A549 (cell line): ENCODE results near the gene LNPK. TPM values are rescaled to one million over a fixed set of nuclear protein-coding genes. Genes with fewer than 3 reads are reported as not detected.

ENCODE experiments used
- ATAC-seq, 2 experiments: fragments of 200-7000 bp in 1 of 2; fragments of >200 bp in 1 of 2; cut with Nextera tagmentation in 1 of 2; cut with Tn5 transposase in 1 of 2; 3 replicates each; pipeline versions ENCODE4 v1.8.0 to v1.9.1; 2018 to 2020; ENCODE audit warnings: mild to moderate bottlenecking in 1 of 2, moderate library complexity in 1 of 2
- CTCF ChIA-PET: fragments of 300-600 bp; sonication (Branson Sonifier 250); formaldehyde crosslinking; extraction: SDS; loops from one replicate; lab custom pipeline; 2021; ENCODE audit warnings: antibody characterized with exemption, inconsistent platforms; lab: Yijun Ruan, JAX
- POLR2A ChIA-PET: fragments of 350-600 bp; formaldehyde crosslinking; extraction: SDS; loops from one replicate; lab custom pipeline; 2021; ENCODE audit warnings: antibody characterized with exemption, inconsistent platforms; lab: Yijun Ruan, JAX
- DNase-seq, 2 experiments: peaks; one replicate each; pipeline versions ENCODE4 v3.0.0 to v3.0.0-alpha.2; 2011 to 2016; ENCODE audit warnings: low read depth in 1 of 2, low spot score in 1 of 2
- FAIRE-seq: peaks from 2 replicates; lab custom pipeline; 2011; peaks lifted over from hg19 to GRCh38; lab: Jason Lieb, UNC
- H3K27ac ChIP-seq, 2 experiments: fragments of >200 bp; sonication (Bioruptor Twin); formaldehyde crosslinking; 3 replicates each; pipeline ENCODE4 v1.5.1; 2016 to 2017
- H3K4me1 ChIP-seq: fragments of >200 bp; sonication (Bioruptor Twin); formaldehyde crosslinking; 3 replicates; pipeline ENCODE4 v1.6.1; 2016
- H3K4me2 ChIP-seq: fragments of >200 bp; sonication (Bioruptor Twin); formaldehyde crosslinking; 3 replicates; pipeline ENCODE4 v1.6.1; 2016
- H3K4me3 ChIP-seq: fragments of >200 bp; sonication (Bioruptor Twin); formaldehyde crosslinking; 3 replicates; pipeline ENCODE4 v1.5.1; 2016
- H3K9me3 ChIP-seq: fragments of >200 bp; sonication (Bioruptor Twin); formaldehyde crosslinking; 3 replicates; pipeline ENCODE4 v1.6.1; 2016
- CHD4 ChIP-seq: fragments of 200-600 bp; sonication (generic); IDR thresholded peaks from 2 replicates; pipeline ENCODE4 v1.6.1; 2016; ENCODE audit warnings: antibody characterized with exemption, mild to moderate bottlenecking, borderline replicate concordance
- EHMT2 ChIP-seq: fragments of 200-600 bp; sonication (generic); IDR thresholded peaks from 2 replicates; pipeline ENCODE4 v1.6.1; 2016; ENCODE audit warnings: antibody characterized with exemption, low read depth, mild to moderate bottlenecking, moderate library complexity
- FOSL2 ChIP-seq, 2 experiments: fragments of 450-650 bp in 1 of 2; fragments of >200 bp in 1 of 2; sonication (Bioruptor Twin) in 1 of 2; formaldehyde crosslinking; IDR thresholded peaks; 2 replicates each; pipeline versions ENCODE4 v1.5.0 to v1.6.1; 2016 to 2020; ENCODE audit warnings: mild to moderate bottlenecking in 1 of 2, moderate library complexity in 1 of 2
- HOXB5 ChIP-seq: fragments of 250-450 bp; sonication (Bioruptor Pico); IDR thresholded peaks from 2 replicates; pipeline ENCODE4 v1.5.0; 2020; ENCODE audit warnings: mild to moderate bottlenecking, moderate library complexity
- JUN ChIP-seq, 2 experiments: fragments of >200 bp; sonication (Bioruptor Twin); formaldehyde crosslinking; IDR thresholded peaks; 2 replicates in 1 of 2; 3 replicates in 1 of 2; pipeline ENCODE4 v1.6.1; 2016 to 2017
- KDM1A ChIP-seq: fragments of 200-600 bp; sonication (generic); IDR thresholded peaks from 2 replicates; pipeline ENCODE4 v1.6.1; 2016; ENCODE audit warnings: low read depth, mild to moderate bottlenecking
- MAZ ChIP-seq: fragments of 150-350 bp; IDR thresholded peaks from 2 replicates; pipeline ENCODE4 v1.6.1; 2014; ENCODE audit warnings: antibody characterized with exemption, low read depth, low read length, borderline replicate concordance
- MYC ChIP-seq: IDR thresholded peaks from 2 replicates; pipeline ENCODE4 v1.6.1; 2012; ENCODE audit warnings: mild to moderate bottlenecking, inconsistent platforms, low read length, improper control_type of control experiment, borderline replicate concordance
- NPAS2 ChIP-seq: fragments of 250-450 bp; sonication (Bioruptor Pico); IDR thresholded peaks from 2 replicates; pipeline ENCODE4 v1.8.0; 2022; ENCODE audit warnings: mild to moderate bottlenecking, moderate library complexity, borderline replicate concordance
- NR3C1 ChIP-seq: fragments of >200 bp; sonication (Bioruptor Twin); formaldehyde crosslinking; IDR thresholded peaks from 3 replicates; pipeline ENCODE4 v1.6.1; 2017
- RAD21 ChIP-seq, 2 experiments: fragments of >200 bp in 1 of 2; sonication (Bioruptor Twin) in 1 of 2; formaldehyde crosslinking in 1 of 2; IDR thresholded peaks in 1 of 2; conservative IDR thresholded peaks in 1 of 2; 2 replicates in 1 of 2; 3 replicates in 1 of 2; pipeline ENCODE4 v1.6.1; 2012 to 2018; ENCODE audit warnings: inconsistent platforms in 1 of 2
- RARB ChIP-seq: fragments of 250-450 bp; sonication (Bioruptor Pico); IDR thresholded peaks from 2 replicates; pipeline ENCODE4 v1.8.0; 2021; ENCODE audit warnings: mild to moderate bottlenecking, moderate library complexity
- SMC3 ChIP-seq: fragments of >200 bp; sonication (Bioruptor Twin); formaldehyde crosslinking; IDR thresholded peaks from 3 replicates; pipeline ENCODE4 v1.6.1; 2018; ENCODE audit warnings: inconsistent platforms
- SREBF2 ChIP-seq: fragments of 450-650 bp; IDR thresholded peaks from 2 replicates; pipeline ENCODE4 v1.6.1; 2014; ENCODE audit warnings: mild to moderate bottlenecking, moderate library complexity
- TFCP2L1 ChIP-seq: fragments of 250-450 bp; sonication (Bioruptor Pico); IDR thresholded peaks from 2 replicates; pipeline ENCODE4 v1.5.0; 2021; ENCODE audit warnings: mild to moderate bottlenecking
- TP53 ChIP-seq: fragments of 250-450 bp; sonication (Bioruptor Pico); IDR thresholded peaks from 2 replicates; pipeline ENCODE4 v1.5.0; 2021; ENCODE audit warnings: mild to moderate bottlenecking, moderate library complexity
- ZC3H11A ChIP-seq: fragments of 450-650 bp; IDR thresholded peaks from 2 replicates; pipeline ENCODE4 v1.6.1; 2014; ENCODE audit warnings: antibody characterized with exemption, mild to moderate bottlenecking
- ZSCAN20 ChIP-seq: fragments of 250-450 bp; sonication (Bioruptor Pico); IDR thresholded peaks from 2 replicates; pipeline ENCODE4 v1.8.0; 2022; ENCODE audit warnings: mild to moderate bottlenecking, moderate library complexity
- WGBS: methylation state at CpG from one replicate; pipeline ENCODE4 v1.1.6; 2017; ENCODE audit errors: missing lambda C conversion rate; 5-methylcytosine and 5-hydroxymethylcytosine counted together
- polyA plus RNA-seq, 4 experiments: library from polyadenylated mRNA; depleted of rRNA in 3 of 4; stranded (reverse); fragments of >200 nt; fragmentation: RNase III in 1 of 4; extraction: RNeasy Plus Mini Kit Qiagen cat#74134 plus additional on column Dnase treatment in 1 of 4; gene quantifications; 2 replicates in 3 of 4; 3 replicates in 1 of 4; pipeline ENCODE4 v1.2.3, GENCODE V29; 2011 to 2017
- TF ChIP-seq, protein P1 (sequence below): fragments of >200 bp; sonication (Bioruptor Twin); formaldehyde crosslinking; IDR thresholded peaks from 3 replicates; pipeline ENCODE4 v1.5.1; 2016
- TF ChIP-seq, protein P2 (sequence below): fragments of >200 bp; sonication (Bioruptor Twin); formaldehyde crosslinking; IDR thresholded peaks from 3 replicates; pipeline ENCODE4 v1.6.1; 2016
- TF ChIP-seq, protein P3 (sequence below): fragments of >200 bp; sonication (Bioruptor Twin); formaldehyde crosslinking; IDR thresholded peaks from 2 replicates; pipeline ENCODE4 v1.6.1; 2016

Gene LNPK
- polyA plus RNA-seq, 2 of the 4 experiments (the other 2 are of a cell fraction): 13.1 to 24.7 TPM

DNA sequence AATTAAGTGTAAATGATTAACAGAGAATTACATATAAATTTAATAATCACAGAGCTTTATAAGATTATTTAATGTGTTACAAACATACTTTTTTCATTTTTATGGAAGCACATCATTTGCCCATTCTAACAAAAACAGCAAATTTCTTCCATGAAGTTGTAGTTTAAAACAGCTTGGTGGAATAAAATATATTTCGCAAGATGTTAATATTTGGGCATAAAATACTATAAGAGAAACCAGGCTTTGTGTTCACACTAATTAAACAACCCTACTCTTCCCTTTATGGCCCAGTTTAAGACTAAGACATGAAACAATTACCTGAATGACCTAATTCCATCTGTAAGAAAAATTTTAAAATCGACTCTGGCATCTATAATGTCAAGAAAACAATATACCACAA, 69.4 kb downstream of the LNPK start:
- H3K4me2 ChIP-seq: no peak overlapping the region
- ChIA-PET POLR2A (no interaction called here), CTCF (no interaction called here)
- no peak for TF ChIP-seq MAZ
- no peak for TF ChIP-seq TFCP2L1
- no peak for TF ChIP-seq EHMT2
- no peak for DNase-seq
- no peak for FAIRE-seq
- H3K27ac ChIP-seq: no peak overlapping the region
- H3K4me3 ChIP-seq: no peak overlapping the region
- ATAC-seq: no peak
- no peaks in the 10 kb centered on the region for H3K9me3 ChIP-seq
- no peaks in the 10 kb centered on the region for H3K4me1 ChIP-seq
- 88% methylated on average over 2 of the region's 2 CpGs for WGBS

DNA sequence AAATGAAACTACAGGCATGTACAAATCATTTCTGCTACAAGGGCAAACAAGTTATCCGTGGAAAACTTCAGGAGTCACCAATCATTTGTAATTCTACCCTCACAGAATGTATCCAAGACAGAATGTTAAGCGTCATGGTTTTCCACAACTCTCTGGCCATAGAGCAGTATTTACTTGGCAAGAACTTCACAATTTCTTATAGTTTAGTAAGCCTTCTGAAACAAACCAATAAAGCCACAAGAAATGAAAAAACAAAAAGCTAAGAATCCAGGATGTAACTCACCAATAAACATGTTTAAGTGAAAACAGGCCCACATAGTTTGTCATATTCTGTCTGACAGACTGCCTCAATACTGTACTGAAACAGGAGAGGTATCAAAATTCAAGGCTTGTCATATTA, 70.3 kb downstream of the LNPK start:
- FAIRE-seq: no peak
- Histone ChIP-seq H3K9me3 (no peaks in the 10 kb centered on the region), H3K4me3 (no peak overlapping the region)
- no peak for ATAC-seq
- CTCF ChIA-PET: no interaction called here
- no peak for TF ChIP-seq CHD4
- no peak for TF ChIP-seq SREBF2
- TF ChIP-seq ZC3H11A: no peak
- TF ChIP-seq JUN (IDR thresholded peaks at IDR 0.05): no peak
- no peak for TF ChIP-seq RAD21 (conservative IDR thresholded peaks at IDR 0.05 in 1 of 2, IDR thresholded peaks at IDR 0.05 in 1 of 2)
- TF ChIP-seq, protein P1, sequence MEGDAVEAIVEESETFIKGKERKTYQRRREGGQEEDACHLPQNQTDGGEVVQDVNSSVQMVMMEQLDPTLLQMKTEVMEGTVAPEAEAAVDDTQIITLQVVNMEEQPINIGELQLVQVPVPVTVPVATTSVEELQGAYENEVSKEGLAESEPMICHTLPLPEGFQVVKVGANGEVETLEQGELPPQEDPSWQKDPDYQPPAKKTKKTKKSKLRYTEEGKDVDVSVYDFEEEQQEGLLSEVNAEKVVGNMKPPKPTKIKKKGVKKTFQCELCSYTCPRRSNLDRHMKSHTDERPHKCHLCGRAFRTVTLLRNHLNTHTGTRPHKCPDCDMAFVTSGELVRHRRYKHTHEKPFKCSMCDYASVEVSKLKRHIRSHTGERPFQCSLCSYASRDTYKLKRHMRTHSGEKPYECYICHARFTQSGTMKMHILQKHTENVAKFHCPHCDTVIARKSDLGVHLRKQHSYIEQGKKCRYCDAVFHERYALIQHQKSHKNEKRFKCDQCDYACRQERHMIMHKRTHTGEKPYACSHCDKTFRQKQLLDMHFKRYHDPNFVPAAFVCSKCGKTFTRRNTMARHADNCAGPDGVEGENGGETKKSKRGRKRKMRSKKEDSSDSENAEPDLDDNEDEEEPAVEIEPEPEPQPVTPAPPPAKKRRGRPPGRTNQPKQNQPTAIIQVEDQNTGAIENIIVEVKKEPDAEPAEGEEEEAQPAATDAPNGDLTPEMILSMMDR: no peak
- TF ChIP-seq KDM1A: no peak
- TF ChIP-seq, all 56 proteins: peak for 0
- Histone ChIP-seq H3K4me1 (no peaks in the 10 kb centered on the region), H3K4me2 (no peak overlapping the region), H3K27ac (no peak overlapping the region)
- no peak for DNase-seq
- 91% methylated on average over 2 of the region's 2 CpGs for WGBS
- POLR2A ChIA-PET: no interaction called here

DNA sequence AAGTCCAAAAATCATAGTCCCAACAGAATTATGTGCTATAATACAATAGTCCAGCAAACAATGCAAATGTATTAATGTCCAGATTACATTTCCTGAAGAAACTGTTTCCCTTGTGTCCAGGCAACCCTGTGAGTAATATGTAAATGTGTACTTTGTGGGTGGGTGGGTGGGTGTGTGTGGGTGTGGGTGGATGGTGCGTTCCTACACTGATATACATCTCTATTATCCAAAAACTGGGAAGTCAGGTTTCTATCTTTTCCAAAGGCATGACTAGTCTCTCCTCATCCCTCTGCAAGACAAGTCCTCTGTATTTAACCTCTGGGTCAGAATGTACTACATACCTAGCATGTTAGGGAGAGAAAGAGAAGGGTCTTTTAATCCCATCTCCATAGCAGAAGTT, 71.6 kb downstream of the LNPK start:
- no peak for FAIRE-seq
- TF ChIP-seq FOSL2 (IDR thresholded peaks at IDR 0.05) (no peak), FOSL2 (CRISPR knock-in tag; IDR thresholded peaks at IDR 0.05) (no peak), CHD4 (no peak), NPAS2 (CRISPR knock-in tag) (no peak), HOXB5 (CRISPR knock-in tag) (no peak), MYC (no peak), NR3C1 (no peak), TP53 (CRISPR knock-in tag) (no peak), SMC3 (no peak), RARB (no peak), SREBF2 (no peak), ZSCAN20 (no peak)
- TF ChIP-seq, protein P2, sequence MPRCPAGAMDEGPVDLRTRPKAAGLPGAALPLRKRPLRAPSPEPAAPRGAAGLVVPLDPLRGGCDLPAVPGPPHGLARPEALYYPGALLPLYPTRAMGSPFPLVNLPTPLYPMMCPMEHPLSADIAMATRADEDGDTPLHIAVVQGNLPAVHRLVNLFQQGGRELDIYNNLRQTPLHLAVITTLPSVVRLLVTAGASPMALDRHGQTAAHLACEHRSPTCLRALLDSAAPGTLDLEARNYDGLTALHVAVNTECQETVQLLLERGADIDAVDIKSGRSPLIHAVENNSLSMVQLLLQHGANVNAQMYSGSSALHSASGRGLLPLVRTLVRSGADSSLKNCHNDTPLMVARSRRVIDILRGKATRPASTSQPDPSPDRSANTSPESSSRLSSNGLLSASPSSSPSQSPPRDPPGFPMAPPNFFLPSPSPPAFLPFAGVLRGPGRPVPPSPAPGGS: no peak
- TF ChIP-seq, protein P1: no peak
- TF ChIP-seq, protein P3, sequence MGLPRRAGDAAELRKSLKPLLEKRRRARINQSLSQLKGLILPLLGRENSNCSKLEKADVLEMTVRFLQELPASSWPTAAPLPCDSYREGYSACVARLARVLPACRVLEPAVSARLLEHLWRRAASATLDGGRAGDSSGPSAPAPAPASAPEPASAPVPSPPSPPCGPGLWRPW: no peak
- ChIA-PET CTCF (no interaction called here), POLR2A (no interaction called here)
- H3K4me3 ChIP-seq: no peak overlapping the region
- 45% methylated on average over 1 of the region's 1 CpG for WGBS
- DNase-seq: no peak
- H3K4me1 ChIP-seq: no peaks in the 10 kb centered on the region
- no peak overlapping the region for H3K27ac ChIP-seq
- no peak for ATAC-seq
- H3K4me2 ChIP-seq: no peak overlapping the region
- H3K9me3 ChIP-seq: no peaks in the 10 kb centered on the region
